NCI-H1105 treated with DMSO at 0.1 percent for 48 hours (cell line): ENCODE measurements around the gene FGF18.

ENCODE experiments used
- DNase-seq: peaks from one replicate; lab custom pipeline; 2025; lab: John Stamatoyannopoulos, UW

The FGF18 gene

GRCh38 chr5:171470420-171470819 is 51.0 kb downstream of the FGF18 start:
- DNase-seq = no peak

- DNase-seq = peak; percentile 21
Observed at GRCh38 chr5:171474230-171474813, 54.9 kb downstream of the FGF18 start.

GRCh38 chr5:171475596-171475995 is 56.1 kb downstream of the FGF18 start:
- DNase-seq = no peak

- no peak for DNase-seq
Observed at GRCh38 chr5:171476701-171477100, 57.3 kb downstream of the FGF18 start.

- no peak for DNase-seq
Observed at GRCh38 chr5:171477101-171477500, 57.7 kb downstream of the FGF18 start.

- DNase-seq = no peak
Observed at GRCh38 chr5:171477666-171478065, 58.2 kb downstream of the FGF18 start.

GRCh38 chr5:171478946-171479775 is 59.7 kb downstream of the FGF18 start:
- DNase-seq = no peak

- no peak for DNase-seq
Observed at GRCh38 chr5:171479776-171480125, 60.3 kb downstream of the FGF18 start.

- DNase-seq = no peak
Observed at GRCh38 chr5:171480239-171480638, 60.8 kb downstream of the FGF18 start.

GRCh38 chr5:171481571-171482433 is 62.4 kb downstream of the FGF18 start:
- DNase-seq = no peak

- DNase-seq = no peak
Observed at GRCh38 chr5:171482434-171482730, 62.9 kb downstream of the FGF18 start.

- DNase-seq = no peak
Observed at GRCh38 chr5:171483551-171484135, 64.2 kb downstream of the FGF18 start.

GRCh38 chr5:171484460-171484899 is 65.0 kb downstream of the FGF18 start:
- no peak for DNase-seq

GRCh38 chr5:171485668-171486067 is 66.2 kb downstream of the FGF18 start:
- DNase-seq = no peak

- DNase-seq = no peak
Observed at GRCh38 chr5:171486613-171487012, 67.2 kb downstream of the FGF18 start.

GRCh38 chr5:171488876-171489275 is 69.4 kb downstream of the FGF18 start:
- DNase-seq = no peak

GRCh38 chr5:171492781-171493180 is 73.3 kb downstream of the FGF18 start:
- DNase-seq = no peak

GRCh38 chr5:171493646-171494393 is 74.4 kb downstream of the FGF18 start:
- no peak for DNase-seq

- peak; percentile 6 for DNase-seq
Observed at GRCh38 chr5:171494452-171495121, 75.1 kb downstream of the FGF18 start.

GRCh38 chr5:171495122-171495700 is 75.8 kb downstream of the FGF18 start:
- DNase-seq = no peak

- no peak for DNase-seq
Observed at GRCh38 chr5:171496456-171496855, 77.0 kb downstream of the FGF18 start.
